AG09319 (cell line): ENCODE results near the gene GYS2.
"Not testable (repeated sequence)": the region's sequence is repeated elsewhere in the genome, so short reads cannot be mapped to it uniquely, and the experiment has no call there.

ENCODE experiments used
- DNase-seq: peaks from one replicate; pipeline ENCODE4 v3.0.0-alpha.2; 2010; ENCODE audit warnings: low read depth; ENCODE audit errors: extremely low read depth
- TF ChIP-seq, protein P1 (sequence below): IDR thresholded peaks from 2 replicates; pipeline ENCODE4 v1.5.1; 2011; ENCODE audit warnings: low read depth, mild to moderate bottlenecking, inconsistent platforms, low read length, moderate library complexity

The GYS2 gene

GRCh38 chr12:21604245-21605101, at the start of gene GYS2:
Gene GYS2, minus strand, starts transcription at chr12:21604847. Its CDS starts 255 bp downstream, at chr12:21604592.
- no peak for DNase-seq
- TF ChIP-seq, protein P1, sequence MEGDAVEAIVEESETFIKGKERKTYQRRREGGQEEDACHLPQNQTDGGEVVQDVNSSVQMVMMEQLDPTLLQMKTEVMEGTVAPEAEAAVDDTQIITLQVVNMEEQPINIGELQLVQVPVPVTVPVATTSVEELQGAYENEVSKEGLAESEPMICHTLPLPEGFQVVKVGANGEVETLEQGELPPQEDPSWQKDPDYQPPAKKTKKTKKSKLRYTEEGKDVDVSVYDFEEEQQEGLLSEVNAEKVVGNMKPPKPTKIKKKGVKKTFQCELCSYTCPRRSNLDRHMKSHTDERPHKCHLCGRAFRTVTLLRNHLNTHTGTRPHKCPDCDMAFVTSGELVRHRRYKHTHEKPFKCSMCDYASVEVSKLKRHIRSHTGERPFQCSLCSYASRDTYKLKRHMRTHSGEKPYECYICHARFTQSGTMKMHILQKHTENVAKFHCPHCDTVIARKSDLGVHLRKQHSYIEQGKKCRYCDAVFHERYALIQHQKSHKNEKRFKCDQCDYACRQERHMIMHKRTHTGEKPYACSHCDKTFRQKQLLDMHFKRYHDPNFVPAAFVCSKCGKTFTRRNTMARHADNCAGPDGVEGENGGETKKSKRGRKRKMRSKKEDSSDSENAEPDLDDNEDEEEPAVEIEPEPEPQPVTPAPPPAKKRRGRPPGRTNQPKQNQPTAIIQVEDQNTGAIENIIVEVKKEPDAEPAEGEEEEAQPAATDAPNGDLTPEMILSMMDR, result no peak

- TF ChIP-seq, protein P1, result no peak
- no peak for DNase-seq
Observed at GRCh38 chr12:21651821-21652220, 47.2 kb upstream of the GYS2 start.

- DNase-seq, result no peak
- TF ChIP-seq, protein P1, result no peak
Observed at GRCh38 chr12:21650997-21651396, 46.4 kb upstream of the GYS2 start.

GRCh38 chr12:21649034-21649433, 44.4 kb upstream of the GYS2 start:
- DNase-seq, result no peak
- TF ChIP-seq, protein P1, result no peak

GRCh38 chr12:21648378-21648777, 43.7 kb upstream of the GYS2 start:
- TF ChIP-seq, protein P1, result no peak
- no peak for DNase-seq

GRCh38 chr12:21647179-21647578, 42.5 kb upstream of the GYS2 start:
- no peak for DNase-seq
- TF ChIP-seq, protein P1, result no peak

DNA sequence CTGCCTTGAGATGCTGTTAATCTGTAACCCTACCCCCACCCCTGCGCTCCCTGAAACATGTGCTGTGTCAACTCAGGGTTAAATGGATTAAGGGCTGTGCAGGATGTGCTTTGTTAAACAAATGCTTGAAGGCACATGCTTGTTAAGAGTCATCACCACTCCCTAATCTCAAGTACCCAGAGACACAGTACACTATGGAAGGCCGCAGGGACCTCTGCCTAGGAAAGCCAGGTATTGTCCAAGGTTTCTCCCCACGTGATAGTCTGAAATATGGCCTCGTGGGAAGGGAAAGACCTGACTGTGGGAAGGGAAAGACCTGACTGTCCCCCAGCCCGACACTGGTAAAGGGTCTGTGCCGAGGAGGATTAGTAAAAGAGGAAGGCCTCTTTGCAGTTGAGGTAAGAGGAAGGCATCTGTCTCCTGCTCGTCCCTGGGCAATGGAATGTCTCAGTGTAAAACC, 40.4 kb upstream of the GYS2 start:
- DNase-seq, result not testable (repeated sequence)
